NCI-H2196 (cell line): Measurements from ENCODE around the gene TAOK1.
"Not testable (repeated sequence)": the region's sequence is repeated elsewhere in the genome, so short reads cannot be mapped to it uniquely, and the experiment has no call there.

Source experiments
- DNase-seq: peaks from one replicate; lab custom pipeline; 2025; ENCODE audit not compliant: unreplicated experiment; lab: John Stamatoyannopoulos, UW

Gene TAOK1

DNA sequence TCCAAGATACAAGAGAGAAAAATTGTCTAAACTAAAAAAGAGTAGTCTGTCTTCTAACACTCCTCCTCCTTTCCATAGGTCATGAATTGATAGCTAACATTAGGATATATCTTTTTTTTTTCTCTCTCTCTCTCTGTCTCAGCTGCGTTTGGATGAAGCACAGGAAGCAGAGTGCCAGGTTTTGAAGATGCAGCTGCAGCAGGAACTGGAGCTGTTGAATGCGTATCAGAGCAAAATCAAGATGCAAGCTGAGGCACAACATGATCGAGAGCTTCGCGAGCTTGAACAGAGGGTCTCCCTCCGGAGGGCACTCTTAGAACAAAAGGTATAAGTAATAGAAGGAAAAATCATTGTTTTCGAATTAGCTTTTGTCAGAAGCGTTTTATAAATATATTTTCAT is 143.8 kb downstream of the TAOK1 start:
- DNase-seq, result no peak

DNA sequence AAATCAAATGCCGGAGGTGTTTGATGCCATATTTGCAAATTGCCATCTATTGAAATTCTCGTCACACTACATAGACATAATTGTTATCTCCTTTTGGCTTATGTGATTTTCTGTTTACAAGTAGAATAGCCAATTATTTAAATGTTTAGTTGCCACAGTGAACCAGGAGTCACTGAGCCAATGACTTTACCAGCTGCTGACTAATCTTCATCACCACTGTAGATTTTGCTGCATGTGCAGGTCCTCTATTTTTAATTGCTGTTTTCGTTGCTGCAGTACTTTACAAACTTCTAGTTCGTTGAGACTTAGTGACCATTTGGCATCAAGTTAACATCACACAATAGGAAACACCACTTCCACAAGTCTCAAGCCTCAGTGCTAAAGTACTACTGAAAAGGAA is 153.9 kb downstream of the TAOK1 start:
- DNase-seq, result no peak

DNA sequence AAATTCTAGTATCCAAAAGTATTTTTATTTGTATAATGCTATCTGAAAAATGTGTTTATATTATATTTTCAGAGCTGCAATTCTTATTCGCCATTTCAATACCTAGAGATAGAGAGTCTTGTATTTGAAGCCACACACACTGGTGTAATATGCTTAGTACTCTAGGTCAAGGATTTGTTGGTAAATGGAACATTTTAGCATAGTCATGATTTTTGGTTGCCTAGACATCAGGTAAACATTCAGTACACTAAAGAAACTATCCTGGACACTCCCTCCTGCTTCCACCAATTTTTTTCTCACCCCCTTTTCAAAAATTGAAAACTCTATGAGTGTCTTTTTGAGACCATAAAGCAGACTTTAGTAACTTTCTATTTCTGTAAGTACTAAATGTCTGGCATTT is 155.9 kb downstream of the TAOK1 start:
- DNase-seq, result no peak

DNA sequence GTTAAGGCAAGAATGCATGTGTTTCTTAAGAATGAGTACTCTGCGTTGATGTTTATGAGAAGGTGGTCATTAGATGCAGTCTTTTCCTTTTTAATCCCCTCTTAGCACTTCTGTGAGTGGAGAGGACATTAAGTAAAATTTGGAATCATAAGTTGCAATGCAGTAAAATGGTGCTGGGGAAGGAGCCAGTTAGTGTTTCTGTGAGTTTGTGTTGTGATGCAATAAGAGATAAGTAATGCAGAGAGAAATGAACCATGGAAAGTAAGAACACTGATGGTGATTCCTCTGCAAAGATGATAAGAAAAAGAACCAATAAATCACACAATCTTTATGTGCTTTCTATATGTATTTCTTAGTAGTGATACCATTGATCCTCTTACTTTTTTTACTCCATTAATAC is 156.7 kb downstream of the TAOK1 start:
- no peak for DNase-seq

DNA sequence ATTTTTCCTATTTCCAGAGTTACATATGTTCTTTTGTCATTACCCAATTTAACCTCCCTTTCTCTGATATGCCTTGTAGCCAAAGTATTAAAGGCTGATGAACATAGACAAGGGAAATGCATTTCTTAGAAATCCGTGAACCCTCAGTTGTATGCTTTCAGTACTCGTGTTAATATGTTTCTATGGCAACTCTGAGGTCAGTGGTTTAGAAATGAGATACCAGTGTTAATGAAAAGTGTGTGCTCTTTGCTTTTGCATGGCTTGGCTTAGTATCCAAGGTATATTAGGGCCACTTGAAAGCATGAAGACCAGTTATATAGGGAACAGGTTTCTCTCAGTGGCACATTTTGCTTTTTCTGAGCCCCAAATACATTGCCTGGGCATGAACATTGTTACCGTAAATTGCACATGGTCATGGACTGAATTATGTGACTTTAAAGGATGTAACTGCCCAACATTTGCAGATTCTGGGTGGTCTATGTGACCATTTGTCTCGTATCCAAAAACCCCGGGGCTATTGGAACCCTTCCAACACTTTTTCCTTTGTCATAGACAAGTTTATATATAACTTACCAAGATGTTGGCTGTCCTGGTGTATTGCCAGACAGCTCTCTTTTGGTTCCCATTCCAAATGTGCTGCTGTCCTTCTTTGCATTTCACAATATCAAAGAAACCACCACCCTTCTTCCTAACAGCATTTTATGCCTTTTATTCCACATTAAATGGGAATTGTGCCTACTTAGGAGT is 159.2 kb downstream of the TAOK1 start:
- DNase-seq, result peak; percentile 9

DNA sequence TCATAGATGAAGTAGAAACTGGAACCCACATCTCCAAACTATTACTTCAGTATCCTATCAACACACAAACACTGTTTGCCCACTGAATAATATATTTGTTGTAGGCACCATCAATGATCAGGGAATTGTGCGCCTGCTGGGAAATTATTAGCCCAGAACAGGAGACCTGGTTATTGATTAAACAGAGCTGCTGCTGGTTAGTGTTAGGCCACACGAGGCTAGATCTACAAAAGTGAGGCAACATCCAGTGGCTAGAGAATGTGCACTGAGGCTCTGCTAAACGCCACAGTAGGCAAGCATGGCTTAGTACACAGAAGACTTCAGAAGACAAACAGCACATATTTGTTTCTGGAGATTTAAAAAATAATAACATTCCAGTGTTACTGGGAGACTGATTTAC is 165.7 kb downstream of the TAOK1 start:
- no peak for DNase-seq

DNA sequence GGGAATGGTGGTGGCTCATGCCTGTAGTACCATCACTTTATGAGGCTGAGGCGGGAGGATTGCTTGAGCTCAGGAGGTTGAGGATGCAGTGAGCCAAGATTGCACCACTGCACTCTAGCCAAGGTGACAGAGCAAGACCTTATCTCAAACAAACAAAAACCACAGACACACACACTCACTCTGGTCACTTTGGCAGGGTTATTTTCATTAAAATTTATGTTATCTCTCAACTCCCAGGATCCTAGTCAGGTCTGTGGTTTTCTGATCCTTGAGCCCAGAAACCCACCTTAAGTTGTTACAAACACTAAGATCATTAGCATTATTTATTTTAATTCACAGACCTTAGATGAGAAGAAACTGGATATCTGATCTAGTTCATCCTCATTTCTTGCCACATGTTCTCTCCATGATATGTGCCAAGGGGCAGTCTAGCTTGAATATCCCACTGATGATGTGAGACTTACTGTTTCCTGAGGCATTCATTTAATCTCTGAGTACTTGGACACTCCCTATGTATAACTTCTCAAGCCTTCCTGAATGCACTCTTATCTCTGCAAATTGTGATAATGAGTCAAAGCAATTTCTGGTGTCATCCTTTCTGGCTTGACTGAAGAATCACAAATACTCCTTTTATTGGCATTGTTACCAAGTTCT is 167.0 kb downstream of the TAOK1 start:
- DNase-seq, result no peak

DNA sequence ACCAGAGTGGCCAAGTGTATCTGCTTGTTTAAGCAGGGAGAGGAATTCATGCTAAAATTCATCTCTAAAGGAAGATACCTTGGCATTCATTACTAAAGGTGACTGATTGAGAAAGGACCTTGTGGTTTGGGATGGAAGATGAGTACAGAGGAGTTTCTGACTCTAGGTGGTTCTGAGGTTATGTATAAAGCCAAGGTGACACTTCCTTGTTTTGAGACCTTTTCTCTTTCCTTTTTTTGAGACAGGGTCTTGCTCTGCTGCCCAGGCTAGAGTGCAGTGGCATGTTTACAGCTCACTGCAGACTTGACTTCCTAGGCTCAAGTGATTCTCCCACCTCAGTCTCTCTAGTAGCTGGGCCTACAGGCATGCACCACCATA is 167.6 kb downstream of the TAOK1 start:
- DNase-seq, result no peak

DNA sequence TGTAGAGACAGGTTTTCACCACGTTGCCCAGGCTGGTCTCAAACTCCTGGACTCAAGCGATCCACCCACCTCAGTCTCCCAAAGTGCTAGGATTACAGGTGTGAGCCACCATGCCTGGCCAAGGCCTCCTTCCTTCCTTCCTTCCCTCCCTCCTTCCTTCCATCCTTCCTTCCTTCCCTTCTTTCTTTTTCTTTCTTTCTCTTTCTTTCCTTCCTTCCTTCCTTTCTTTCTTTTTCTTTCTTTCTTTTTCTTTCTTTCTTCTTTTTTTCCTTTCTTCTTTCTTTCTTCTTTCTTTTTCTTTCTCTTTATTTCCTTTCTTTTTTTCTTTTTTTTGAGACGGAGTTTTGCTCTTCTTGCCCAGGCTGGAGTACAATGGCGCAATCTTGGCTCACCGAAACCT is 168.0 kb downstream of the TAOK1 start:
- not testable (repeated sequence) for DNase-seq

DNA sequence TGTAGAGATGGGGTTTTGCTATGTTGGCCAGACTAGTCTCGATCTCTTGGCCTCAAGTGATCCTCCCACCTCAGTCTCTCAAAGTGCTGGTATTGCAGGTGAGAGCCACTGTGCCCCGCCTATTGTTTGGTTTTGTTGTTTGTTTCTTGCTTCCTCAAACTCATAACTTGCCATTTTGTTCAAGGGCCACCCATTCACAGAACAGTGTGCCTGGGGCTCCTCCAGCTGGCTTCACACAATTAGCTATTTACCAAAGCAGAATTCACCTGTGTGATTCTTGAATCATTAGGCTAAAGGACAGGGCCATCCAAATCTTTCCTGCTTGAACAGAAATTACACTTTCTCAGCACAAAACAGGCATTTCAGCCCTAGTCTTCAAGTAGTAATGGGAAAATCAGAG is 169.5 kb downstream of the TAOK1 start:
- no peak for DNase-seq

DNA sequence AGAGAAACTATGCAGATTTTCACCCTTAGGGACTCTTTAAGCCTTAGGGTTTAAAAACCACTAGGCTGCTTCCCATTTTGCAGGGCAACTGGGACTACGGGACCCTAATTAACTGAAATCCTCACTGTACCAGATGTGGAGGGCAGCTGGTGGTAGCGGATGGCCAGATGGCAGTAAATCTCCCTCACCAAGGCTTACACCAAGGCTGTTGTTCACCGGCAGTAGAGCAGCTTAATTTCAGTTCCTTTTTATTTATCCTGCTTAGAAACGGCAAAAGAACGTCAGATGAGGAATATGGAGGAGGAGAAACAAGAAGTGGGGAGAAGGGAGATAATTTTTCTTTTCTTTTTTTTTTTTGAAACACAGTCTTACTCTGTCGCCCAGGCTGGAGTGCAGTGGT is 170.2 kb downstream of the TAOK1 start:
- no peak for DNase-seq

DNA sequence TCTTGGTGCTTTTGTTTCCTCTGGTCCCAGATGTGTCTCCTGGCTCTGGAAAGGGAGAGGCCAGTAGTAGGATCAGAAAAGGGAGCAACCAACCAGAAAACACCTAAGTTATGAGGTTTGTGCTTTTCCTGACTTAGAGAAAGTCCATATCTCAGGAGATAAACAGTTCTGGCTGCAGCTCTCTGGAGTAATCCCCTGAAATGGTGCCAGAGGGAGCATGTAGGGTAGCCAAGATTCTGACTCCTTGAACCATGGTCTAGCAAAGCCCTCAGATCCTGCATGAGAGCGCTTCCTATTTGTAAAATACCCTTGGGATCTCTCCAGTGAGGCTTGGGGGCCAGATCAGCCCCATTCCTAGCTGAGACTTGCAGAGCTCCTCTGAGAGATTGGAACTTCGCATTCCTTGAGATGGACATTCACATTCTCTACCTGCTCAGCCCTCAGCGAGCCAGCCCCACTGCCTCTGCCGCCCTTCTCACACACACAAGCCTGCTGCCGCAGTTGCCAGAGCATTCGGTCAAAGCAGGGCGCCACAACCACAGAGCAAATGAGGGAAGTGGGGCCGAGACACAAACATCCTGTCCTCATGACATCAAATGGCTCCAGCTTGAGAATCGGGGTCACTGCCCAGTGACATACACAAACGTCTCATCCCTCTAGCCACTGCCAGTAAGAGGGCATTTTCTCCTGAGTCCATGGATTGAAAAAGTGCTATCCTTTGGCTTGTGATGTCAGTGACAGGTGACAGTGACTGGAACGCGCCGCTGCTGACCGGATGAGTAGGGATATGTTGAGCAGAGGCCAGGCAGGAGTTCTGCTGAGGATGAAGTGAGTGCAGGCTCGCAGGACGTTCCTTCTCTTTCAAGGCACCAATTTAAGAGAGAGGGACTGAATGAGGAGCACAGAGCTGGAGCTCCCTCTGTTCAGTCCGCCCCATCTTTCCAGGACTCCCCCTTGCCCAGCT is 171.7 kb downstream of the TAOK1 start:
- no peak for DNase-seq

DNA sequence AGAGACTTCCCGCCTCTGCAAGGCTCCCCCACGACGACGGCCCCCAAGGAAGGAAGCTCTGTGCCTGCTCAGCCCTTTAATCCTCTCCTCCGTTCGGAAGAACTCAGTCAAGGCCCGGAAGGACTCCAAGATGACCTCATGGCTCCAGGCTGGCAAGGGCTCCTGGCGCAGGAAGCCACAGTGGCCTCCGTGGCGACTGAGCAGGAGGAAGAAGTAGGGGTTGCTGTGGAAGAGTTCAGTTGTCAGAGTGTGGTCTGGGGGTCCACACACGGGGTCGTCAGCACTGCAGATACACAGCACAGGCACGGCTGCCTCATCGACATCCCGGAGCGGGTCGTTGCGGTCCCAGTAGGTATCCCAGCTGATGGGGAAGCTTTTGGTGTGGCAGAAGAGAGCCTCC is 172.5 kb downstream of the TAOK1 start:
- DNase-seq, result no peak

DNA sequence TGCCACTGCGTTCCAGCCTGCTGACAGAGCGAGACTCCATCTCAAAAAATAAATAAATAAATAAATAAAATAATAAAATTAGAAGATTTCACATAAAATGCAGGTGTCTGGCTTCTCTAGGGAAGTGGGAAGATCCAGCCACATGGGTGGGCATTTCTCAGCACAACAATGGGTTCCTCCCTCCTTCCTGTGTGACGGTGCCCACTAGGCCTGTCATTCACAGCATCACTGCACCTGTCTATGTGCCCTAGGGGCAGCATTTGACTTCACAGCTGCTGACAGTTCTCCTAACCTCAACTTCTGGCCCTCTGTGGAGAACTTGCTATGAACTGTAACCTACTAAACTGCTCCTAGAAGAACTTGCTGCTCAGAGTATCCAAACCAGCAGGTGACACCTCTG is 173.7 kb downstream of the TAOK1 start:
- DNase-seq, result no peak

DNA sequence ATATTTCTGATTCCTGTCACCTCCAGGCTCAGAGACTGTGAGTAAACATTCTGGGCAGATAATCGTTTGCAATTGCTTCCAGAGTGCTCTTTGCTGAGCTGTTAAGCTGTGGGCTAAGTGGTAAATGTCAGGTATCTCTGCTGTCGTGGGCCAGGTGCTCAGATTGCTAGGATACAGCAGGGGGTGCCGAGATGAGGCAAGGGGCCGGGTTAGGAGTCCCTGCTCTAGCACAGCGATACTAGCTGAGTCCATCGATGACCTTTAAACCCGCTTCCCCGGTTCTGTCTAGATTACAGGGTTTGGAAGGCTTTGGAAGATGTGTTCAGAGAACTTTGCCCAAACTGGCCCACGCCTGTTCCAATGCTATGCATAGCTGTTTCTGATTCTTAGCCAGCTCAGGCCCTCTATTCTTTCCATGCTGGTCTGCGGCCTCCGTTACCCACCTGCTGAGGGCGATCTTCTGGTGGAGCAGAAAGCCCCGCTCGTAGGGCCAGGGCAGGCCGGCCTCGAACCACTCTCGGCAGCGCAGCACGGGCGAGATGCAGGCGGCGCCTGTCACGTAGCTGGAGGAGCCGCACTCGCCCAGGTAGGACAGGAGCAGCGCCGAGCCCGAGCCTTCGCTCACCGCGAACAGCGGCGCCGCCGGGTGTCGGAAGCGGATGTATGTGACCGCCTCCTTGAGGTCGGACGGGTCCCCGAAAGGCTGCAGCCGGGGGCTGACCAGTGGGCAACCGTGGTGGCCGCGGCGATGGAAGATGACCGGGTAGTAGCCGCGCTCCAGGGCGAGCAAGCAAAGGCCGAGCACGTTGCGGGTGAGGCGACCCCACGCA is 175.7 kb downstream of the TAOK1 start:
- no peak for DNase-seq

DNA sequence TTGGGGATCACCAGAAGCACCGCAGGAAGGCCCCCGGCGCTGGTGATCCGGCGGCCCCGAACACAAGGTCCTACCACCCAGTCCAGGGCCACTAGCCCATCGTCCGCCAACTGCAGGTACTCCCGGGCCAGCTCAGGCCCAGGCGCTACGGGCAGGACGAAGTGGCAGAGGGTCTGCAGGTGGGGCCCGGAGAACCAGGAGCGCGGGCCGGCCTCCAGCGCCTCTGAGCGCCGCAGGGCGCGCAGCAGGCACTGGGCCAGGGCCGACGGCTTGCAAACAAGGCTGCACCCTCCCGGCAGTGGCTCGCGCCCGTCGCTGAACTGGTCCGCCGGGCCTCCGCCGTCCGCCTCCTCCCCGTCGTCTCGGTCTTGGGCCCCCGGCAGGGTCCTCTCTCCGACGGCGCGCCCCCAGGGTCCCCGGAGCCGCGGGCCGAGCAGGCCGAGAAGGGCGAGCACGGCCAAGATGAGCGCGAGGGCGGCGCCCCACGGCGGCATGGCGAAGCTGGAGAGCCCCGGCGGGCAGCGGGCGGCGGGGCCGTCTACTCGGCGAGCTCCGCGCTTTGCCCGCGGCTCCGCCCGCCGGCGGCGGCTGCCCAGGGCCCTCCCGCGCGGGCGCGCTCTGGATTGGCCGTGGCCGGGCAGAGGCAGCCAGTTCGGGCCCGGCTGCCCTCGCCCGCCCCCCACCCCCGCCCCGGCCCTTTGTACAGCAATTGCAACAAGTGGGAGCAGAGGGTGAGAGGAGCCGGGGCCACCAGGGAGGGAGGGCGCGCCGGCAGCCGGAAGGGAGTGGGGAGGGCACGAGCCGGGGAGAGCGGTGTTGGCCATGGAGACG is 176.5 kb downstream of the TAOK1 start, which contains the start of gene ABHD15:
Gene ABHD15, minus strand, starts transcription at position 565 of the 831 bp plus-strand sequence. Its CDS starts 71 bp downstream, at position 494.
- DNase-seq, result peak; percentile 43

DNA sequence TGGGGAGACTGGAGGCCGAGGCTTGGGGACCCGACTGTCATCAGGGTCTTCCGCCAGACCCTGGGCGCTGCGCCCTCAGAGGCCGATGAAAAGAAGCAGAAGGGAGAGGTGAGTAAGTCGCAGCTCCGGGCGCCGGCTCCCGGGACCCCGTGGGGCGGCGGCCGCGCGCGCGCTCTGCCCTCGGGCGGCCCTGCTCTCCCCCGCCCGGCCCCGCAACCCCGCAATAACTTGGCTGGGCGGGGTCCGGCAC is 177.1 kb downstream of the TAOK1 start:
- peak; percentile 19 for DNase-seq

DNA sequence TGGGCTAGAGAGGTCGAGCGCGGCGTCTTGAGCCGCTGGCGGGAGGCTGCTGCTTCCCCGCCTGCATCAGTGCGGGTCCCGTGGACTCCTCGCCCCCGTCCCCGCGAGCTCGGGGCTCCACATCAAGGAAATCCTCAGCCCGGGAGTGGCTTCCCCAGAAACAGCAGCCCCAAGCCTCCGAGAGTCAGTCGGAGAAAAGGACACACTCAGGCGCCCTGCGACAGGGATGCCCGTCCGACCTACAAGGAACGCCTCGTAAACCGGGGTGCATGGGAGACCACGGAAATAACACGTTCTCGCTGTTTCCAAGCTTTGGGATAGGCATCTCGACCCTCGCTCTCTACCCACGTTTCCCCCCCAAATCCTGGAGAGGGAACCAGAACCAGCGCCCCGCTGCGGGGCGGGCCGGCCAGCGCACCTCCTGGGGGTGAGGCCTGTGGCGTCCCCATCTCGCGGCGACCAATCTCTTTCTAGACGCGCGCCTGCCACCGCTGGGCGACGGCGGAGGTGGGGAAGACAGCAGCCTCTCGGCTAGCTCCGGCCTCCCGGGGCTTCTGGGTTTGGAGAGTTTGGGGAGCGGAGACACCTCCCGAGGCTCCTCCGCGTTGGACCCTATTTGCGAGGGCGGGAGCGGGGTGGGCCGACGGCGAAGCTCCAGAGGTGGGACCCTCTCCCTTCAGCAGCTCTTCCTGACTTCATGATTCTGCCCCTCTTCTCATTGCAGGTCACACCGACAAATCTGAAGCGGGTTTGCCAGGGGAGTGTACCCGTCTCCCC is 177.6 kb downstream of the TAOK1 start:
- DNase-seq, result peak; percentile 44
